GM12801 (cell line): ENCODE measurements around the gene SNRPF.

ENCODE experiments used
- CTCF ChIP-seq: IDR thresholded peaks from one replicate; pipeline ENCODE4 v1.5.1; 2011; ENCODE audit warnings: control low read depth; ENCODE audit not compliant: insufficient read length; ENCODE audit errors: extremely low read depth

SNRPF gene

DNA sequence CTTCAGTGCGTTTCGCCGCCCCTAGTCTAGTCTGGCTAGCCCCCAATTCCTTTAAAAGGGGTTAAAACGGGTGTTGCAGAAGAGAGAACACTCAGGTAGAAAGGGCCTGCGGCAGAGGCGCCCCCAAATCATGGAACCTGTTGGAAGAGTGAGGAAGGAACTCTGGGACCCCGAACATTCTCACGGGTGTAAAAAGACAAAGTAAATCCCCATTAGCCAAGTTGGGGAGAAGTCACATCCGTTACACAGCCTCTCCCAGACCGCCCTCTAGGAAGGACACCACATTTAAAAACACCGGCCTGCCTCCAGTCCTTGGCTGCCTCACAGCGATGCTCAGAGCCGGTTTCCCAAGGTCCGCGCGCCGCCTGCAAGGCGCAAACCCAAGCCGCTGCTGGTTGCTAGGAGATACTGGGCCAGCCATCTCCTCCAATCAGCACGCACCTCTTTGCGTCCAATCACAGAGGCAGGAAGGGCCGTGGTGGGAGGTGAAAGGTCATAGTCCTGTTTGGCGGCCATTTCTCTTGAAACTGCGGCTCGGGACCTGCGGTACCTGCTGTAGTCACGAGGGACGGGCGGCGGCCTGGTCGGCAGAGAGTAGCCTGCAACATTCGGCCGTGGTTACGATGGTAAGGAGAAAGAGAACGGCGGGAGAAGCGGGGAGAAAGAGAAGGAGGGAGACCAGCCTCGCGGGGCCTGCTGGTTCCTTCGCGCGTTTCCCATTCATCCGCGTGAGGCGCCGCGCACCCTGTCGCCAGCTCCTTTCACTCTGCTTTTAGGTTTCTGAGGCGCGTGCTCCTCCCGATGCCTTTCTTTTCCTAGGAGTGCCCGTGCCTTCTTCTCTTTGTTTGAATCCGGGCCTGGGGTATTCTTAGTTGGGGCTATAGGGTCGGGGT, at the start of gene SNRPF:
Gene SNRPF (plus strand): TSS at position 502 of the 893 bp plus-strand sequence. CDS start 122 bp downstream, at position 624.
- TF ChIP-seq CTCF: no peak

- no peak for TF ChIP-seq CTCF
Measured at GRCh38 chr12:95809000-95809680, 49.6 kb upstream of the SNRPF start.

DNA sequence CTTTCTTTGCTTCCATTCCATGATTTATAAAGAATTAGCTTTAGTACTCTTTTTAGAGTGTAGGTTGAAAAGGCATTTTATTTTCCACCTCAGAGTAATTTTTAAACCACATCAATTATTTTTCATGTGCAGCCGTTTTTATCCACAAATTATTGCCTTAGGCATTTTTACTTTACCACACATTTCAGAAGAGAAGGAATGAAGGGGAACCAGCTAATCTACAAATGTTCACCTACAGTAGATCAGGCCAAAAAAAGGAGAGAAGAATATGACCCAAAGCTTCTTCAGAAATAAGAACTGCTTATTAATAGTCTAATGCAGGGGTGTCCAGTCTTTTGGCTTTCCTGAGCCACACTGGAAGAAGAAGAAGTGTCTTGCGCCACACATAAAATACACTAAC, 48.3 kb upstream of the SNRPF start:
- TF ChIP-seq CTCF: no peak

DNA sequence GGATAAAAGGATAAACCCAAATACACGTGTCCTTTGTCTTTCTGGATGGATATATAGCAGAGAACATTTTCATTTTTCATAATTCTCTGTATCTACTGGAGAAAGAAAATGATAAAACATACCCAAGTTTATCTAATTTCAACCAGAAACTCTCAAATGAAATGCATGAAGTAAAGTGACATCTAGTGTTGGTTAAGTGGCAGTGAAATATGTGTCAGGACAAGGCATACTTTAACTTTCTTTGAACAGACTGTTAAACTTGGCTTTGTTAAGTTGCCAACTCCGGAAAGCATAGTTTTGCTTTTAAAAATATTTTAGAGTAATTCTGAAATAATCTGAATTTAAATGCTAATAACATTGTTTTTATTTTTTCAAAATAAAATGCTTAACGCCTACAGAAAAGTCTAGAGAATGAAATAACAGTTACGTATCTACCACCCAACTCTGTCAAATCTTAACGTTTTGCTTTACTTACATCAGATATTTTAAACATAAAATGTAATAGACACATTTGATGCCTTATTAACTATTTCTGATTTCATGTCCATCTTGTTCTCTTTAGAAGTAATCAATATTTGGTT, 43.0 kb upstream of the SNRPF start:
- no peak for TF ChIP-seq CTCF

- TF ChIP-seq CTCF: no peak
Measured at GRCh38 chr12:95820096-95820703, 38.6 kb upstream of the SNRPF start.

- TF ChIP-seq CTCF: no peak
Measured at GRCh38 chr12:95829395-95829794, 29.4 kb upstream of the SNRPF start.
